Stimulated activated CD4-positive, alpha-beta T cell treated with anti-CD3 and anti-CD28 coated beads, Interleukin-4, amount 100 ng/mL, for 4 hours (primary cell): ENCODE results near the gene CCDC149.

Source experiments
- DNase-seq, 2 experiments: peaks; one replicate each; pipeline ENCODE4 v3.0.0-alpha.2; 2020

The CCDC149 gene

GRCh38 chr4:24799196-24799543 is 113.7 kb downstream of the CCDC149 start:
- DNase-seq: no peak

GRCh38 chr4:24798036-24798610 is 114.7 kb downstream of the CCDC149 start:
- no peak for DNase-seq

GRCh38 chr4:24796620-24797019 is 116.2 kb downstream of the CCDC149 start:
- DNase-seq: no peak

GRCh38 chr4:24795666-24796381 is 117.0 kb downstream of the CCDC149 start:
- DNase-seq: no peak

GRCh38 chr4:24794916-24795665 is 117.8 kb downstream of the CCDC149 start, which contains the start of gene SOD3:
TSS of gene SOD3 (plus strand) at chr4:24795573. CDS start at chr4:24799522, 3,949 bp downstream.
- no peak for DNase-seq

- DNase-seq: no peak
Measured at GRCh38 chr4:24794480-24794879, 118.4 kb downstream of the CCDC149 start.

GRCh38 chr4:24794051-24794450 is 118.8 kb downstream of the CCDC149 start:
- DNase-seq: no peak

GRCh38 chr4:24793219-24794005 is 119.4 kb downstream of the CCDC149 start:
- no peak for DNase-seq

GRCh38 chr4:24792552-24792951 is 120.3 kb downstream of the CCDC149 start:
- DNase-seq: no peak

GRCh38 chr4:24791043-24791442 is 121.8 kb downstream of the CCDC149 start:
- DNase-seq: no peak

- DNase-seq: no peak
Measured at GRCh38 chr4:24783506-24783905, 129.3 kb downstream of the CCDC149 start.

- no peak for DNase-seq
Measured at GRCh38 chr4:24781999-24782745, 130.7 kb downstream of the CCDC149 start.

GRCh38 chr4:24780936-24781495 is 131.8 kb downstream of the CCDC149 start:
- DNase-seq: no peak

- DNase-seq: no peak
Measured at GRCh38 chr4:24778464-24779225, 134.2 kb downstream of the CCDC149 start.

GRCh38 chr4:24777536-24778463 is 135.0 kb downstream of the CCDC149 start:
- no peak for DNase-seq

- DNase-seq: no peak
Measured at GRCh38 chr4:24775750-24776149, 137.1 kb downstream of the CCDC149 start.

- DNase-seq: no peak
Measured at GRCh38 chr4:24775032-24775605, 137.7 kb downstream of the CCDC149 start.

GRCh38 chr4:24774452-24774851 is 138.4 kb downstream of the CCDC149 start:
- DNase-seq: no peak

- DNase-seq: no peak
Measured at GRCh38 chr4:24772952-24773351, 139.9 kb downstream of the CCDC149 start.
